HG03558 (cell line): ENCODE measurements around the gene STYXL1.

ENCODE experiments used
- ATAC-seq: cut with Tn5 transposase; IDR thresholded peaks from one replicate; pipeline ENCODE4 v1.9.1; 2021; ENCODE audit warnings: moderate number of reproducible peaks; ENCODE audit not compliant: unreplicated experiment; ENCODE audit errors: extremely low read depth

The STYXL1 gene

DNA sequence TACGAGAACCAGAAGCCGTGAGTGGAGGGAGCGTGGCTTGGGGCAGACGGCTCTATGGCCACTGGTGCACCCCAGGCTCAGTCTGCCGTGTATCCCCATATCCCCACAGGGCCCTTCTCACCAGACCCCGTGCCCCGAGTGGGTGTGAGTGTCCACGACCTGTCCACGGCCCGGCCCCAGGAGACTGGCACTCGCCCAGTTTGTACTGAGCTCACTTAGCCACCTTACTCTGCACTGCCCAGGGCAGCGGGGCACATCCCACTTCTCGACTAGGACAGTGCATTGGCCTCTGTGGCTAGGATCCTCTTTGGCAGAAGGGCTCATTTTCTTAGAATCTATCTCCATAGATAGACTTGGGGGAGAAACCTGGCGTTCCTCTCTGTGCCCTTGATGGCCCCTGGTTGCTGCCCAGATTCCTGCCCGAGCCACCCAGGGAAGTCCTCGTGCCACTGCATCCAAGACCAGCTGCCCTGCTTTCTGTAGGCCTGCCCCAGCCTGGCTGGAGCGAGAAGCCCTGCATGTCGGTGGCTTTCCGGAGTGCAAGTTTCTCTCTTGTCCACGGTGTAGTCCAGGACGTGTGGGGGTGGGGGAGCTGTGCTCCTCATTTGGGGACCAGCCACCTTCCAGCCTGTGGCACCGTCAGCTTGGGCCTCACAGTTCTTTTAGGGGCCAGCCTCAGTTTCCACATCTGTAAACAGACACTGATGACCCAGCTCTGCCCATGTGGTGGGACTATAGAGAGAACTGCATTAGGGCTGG is 65.3 kb downstream of the STYXL1 start:
- no peak for ATAC-seq

GRCh38 chr7:75981453-75982305 is 66.1 kb downstream of the STYXL1 start:
- ATAC-seq, result no peak

GRCh38 chr7:75981203-75981452 is 66.7 kb downstream of the STYXL1 start:
- no peak for ATAC-seq

DNA sequence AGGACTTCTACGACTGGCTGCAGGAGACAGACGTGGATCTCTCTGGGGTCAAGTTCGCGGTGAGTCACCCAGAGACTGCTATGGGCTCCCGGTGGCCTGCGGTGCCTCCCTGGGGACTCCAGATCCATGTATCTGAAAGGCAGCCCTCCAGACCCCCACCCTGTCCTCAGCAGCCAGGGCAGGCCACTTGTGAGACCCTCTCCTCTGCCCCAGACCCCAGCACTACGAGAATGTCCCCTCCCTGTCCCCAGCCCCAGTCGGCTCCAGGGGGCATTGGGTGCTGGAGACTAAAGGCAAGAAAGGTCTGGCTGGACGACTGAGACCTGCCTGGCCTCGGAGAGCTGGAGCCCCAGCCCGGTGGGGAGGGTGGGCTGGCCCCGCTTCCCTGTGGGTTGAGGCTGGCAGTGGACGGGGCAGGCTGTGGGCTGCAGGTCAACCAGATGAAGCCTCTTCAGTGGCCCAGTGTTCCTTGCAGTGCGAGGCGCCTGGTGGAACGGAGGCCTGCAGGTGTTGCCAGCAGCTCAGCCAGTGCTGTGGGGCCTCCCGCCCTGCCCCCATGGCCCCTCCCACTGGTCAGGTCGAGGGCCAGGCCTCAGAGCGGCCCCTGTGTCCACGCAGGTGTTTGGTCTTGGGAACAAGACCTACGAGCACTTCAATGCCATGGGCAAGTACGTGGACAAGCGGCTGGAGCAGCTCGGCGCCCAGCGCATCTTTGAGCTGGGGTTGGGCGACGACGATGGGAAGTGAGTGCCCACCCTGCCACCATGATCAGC is 67.2 kb downstream of the STYXL1 start:
- ATAC-seq, result no peak

DNA sequence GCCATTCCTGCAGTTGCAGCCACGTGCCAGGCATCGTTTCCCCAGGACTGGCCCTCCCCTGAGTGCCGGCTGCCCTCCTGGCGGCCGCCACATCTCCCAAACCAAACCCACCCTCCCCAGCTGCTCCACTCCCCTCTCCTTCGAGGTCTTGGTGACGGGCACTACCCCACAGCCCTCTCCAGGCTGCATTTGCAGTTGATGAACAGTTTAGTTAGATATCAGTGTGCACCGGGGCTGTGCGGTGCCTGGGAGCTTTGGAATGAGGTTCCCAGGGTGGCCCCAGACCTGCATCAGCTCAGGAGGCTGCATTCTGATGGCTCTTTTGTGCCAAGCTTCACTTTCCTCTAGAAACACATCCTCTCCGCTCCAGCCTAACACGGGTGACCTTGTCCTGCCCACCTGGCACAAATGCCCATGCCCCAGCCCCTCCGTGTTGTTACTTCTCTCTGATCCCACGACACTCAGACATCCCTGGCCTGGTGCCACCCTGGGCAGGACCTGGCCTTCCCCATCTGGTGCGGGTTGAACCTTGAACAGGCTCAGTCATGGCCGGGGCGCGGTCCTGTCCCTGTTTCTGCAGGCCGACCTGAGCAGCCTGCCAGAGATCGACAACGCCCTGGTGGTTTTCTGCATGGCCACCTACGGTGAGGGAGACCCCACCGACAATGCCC is 67.9 kb downstream of the STYXL1 start:
- no peak for ATAC-seq

GRCh38 chr7:75977743-75978142 is 70.1 kb downstream of the STYXL1 start:
- no peak for ATAC-seq

- ATAC-seq, result no peak
Observed at GRCh38 chr7:75971961-75972763, 75.6 kb downstream of the STYXL1 start.

DNA sequence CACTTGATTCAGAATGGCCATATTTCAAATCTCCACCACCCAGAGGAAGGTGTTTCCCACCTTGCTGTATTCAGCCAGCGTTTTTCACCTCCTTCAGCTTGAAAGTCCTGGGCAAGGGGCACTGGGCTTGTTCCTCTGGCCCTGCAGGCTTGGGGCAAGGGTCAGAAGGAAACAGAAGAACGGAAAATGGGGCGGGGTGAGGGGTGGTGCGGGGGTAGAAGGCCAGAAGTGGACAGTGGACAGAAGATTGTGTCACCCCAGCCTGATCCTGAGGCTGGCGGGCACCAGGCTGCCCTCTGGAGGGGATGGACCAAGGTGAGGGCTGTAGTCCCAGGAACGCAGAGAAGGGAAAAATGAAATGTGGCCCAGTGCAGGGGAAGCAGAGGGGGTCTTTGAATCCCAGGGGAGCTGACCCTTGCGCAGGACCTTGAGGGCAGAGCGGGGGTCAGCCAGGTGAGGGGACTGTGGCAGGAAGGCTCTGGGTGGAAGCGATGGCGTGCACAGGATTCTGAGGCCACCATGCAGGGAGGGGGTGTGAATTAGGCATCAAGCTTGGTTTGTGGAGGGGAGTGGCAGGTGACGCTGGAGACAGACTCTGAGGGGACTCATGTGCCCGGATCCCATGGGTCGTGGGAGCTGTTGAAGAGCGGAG is 76.4 kb downstream of the STYXL1 start:
- ATAC-seq, result no peak

GRCh38 chr7:75969704-75970498 is 77.9 kb downstream of the STYXL1 start:
- no peak for ATAC-seq

DNA sequence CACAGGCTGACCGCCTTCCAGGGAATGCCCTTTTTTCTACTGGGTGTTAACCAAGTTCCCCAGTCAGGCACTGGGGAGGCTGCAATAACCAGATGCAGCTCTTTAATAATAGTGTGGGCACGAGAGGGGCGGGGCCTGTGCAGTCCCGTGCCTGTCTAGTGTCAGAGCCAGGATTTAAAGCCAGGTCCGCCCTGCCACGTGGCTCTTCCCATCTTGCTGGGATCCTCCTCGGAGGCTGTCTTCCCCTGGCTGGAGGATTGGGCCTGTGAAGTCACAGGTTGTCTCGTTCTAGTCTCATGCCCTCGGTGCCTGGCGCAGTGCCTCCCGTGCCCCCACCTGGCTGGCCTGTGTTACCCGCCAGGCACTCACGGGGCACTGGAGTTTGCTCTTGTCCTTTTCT is 78.6 kb downstream of the STYXL1 start:
- ATAC-seq, result no peak

GRCh38 chr7:75968561-75969001 is 79.2 kb downstream of the STYXL1 start:
- no peak for ATAC-seq

- no peak for ATAC-seq
Observed at GRCh38 chr7:75968012-75968411, 79.8 kb downstream of the STYXL1 start.

DNA sequence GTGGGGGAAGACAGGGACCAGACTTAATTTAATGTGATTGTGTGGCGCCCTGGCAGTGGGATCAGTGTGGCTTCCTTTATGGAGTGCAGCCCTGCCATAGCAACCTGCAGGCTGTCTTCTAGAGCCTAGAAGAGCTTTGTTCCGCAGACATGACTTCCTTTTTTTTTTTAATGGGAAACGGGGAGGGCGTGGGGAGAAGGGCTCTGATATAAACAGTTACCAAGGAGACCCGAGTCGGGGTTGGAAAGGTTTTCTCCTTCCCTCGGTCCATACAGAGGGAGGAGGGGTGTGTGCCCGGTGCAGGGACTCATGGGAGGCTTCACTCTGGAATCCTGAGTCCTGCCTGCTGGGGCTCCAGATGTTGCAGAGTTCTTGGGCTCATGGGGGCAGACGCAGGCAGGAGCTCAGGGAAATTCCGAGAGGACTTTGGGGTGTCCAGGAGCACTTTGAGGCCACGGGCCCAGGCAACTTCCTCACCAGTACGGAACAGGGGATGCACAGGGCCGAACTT is 80.3 kb downstream of the STYXL1 start:
- ATAC-seq, result no peak

DNA sequence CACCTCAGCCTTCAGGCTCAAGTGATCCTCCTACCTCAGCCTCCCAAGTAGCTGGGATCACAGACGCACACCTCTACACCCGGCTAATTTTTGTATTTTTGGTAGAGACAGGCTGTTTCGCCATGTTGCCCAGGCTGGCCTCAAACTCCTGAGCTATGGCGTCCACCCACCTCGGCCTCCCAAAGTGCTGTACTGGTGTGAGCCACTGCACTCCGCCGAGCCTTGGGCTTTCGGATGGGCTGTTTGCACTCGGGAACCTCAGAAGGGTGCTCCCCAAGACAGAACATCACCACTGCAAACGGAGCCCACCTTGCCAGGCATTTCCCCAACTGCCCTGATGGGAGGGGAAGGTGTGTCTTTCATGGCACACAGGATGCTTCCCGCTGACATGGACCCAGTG is 80.7 kb downstream of the STYXL1 start:
- ATAC-seq, result no peak

GRCh38 chr7:75966190-75966961 is 81.4 kb downstream of the STYXL1 start:
- ATAC-seq, result no peak

GRCh38 chr7:75965617-75966016 is 82.2 kb downstream of the STYXL1 start:
- no peak for ATAC-seq

DNA sequence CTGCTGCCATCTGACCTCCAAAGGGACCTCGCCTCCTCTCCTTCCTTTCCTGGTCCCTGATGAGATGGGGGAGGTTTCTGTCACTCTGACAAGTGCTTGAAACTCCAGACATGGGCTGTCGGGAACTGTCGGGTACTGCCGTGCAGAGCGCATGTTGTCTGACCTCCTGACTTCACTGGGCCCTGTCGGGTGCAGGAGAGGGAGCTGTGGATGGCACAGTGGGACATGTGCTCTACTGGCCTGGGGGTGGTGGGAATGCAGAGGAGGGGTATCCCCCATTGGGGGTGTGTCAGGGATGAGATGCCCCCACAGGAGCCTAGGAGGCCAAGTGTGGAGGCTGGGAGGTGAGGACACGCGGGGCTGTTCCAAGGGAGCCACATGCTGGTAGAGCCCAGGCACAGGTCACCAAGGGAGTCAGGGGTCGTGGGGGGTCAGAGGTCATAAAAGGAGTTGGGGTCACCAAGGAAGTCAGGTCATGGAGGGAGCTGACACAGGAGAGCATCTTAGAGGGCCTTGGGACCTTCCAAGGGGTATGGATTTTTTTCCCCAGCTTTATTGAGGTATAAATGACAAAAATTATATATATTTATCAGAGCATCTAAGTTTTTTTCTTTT is 84.3 kb downstream of the STYXL1 start:
- ATAC-seq, result no peak
